GM12878 (cell line): ENCODE results near the gene DLG2. TPM values are rescaled to one million over a fixed set of nuclear protein-coding genes. Genes with fewer than 3 reads are reported as not detected.

ENCODE experiments used
- BMI1 ChIP-seq: fragments of 450-650 bp; IDR thresholded peaks from 2 replicates; pipeline ENCODE4 v1.6.1; 2016; ENCODE audit warnings: mild to moderate bottlenecking, moderate library complexity, borderline replicate concordance
- KLF5 ChIP-seq: fragments of 450-650 bp; IDR thresholded peaks from 2 replicates; pipeline ENCODE4 v1.6.1; 2014; ENCODE audit warnings: mild to moderate bottlenecking; ENCODE audit not compliant: partially characterized antibody
- polyA plus RNA-seq, 11 experiments: library from polyadenylated mRNA; depleted of rRNA in 4 of 11; unstranded in 6 of 11; stranded (reverse) in 5 of 11; fragments of >200 nt; fragmentation: Nextera tagmentation in 4 of 11; fragmentation: Illumina TruSeq in 1 of 11; extraction: Ambion mirVana in 4 of 11; extraction: Trizol in 1 of 11; gene quantifications; 1 replicate in 1 of 11; 2 replicates in 10 of 11; pipeline versions ENCODE4 v1.2.1 to v1.2.3, GENCODE V29; 2011 to 2016; ENCODE audit warnings: inconsistent platforms in 2 of 11, missing spikeins in 2 of 11, low read depth in 1 of 11
- total RNA-seq, 4 experiments: library from RNA; depleted of rRNA in 3 of 4; stranded (reverse); fragments of >200 nt in 3 of 4; fragmentation: Illumina TruSeq in 1 of 4; extraction: Trizol in 1 of 4; gene quantifications; 2 replicates each; pipeline versions ENCODE4 v1.2.1 to v1.2.3, GENCODE V29; 2013 to 2021
- TF ChIP-seq, protein P1 (sequence below): fragments of 450-650 bp; IDR thresholded peaks from 2 replicates; pipeline ENCODE4 v1.6.1; 2016; ENCODE audit warnings: mild to moderate bottlenecking, moderate library complexity, borderline replicate concordance
- TF ChIP-seq, protein P2 (sequence below): fragments of 450-650 bp; IDR thresholded peaks from 2 replicates; pipeline ENCODE4 v1.6.1; 2018; ENCODE audit warnings: borderline replicate concordance, mild to moderate bottlenecking; ENCODE audit not compliant: partially characterized antibody

Gene DLG2
- total and polyA plus RNA-seq, 10 of the 15 experiments (the other 5 are each of a cell fraction or from before 2014, with no cell fraction given), result 0.09 to 0.98 (median 0.35) TPM

DNA sequence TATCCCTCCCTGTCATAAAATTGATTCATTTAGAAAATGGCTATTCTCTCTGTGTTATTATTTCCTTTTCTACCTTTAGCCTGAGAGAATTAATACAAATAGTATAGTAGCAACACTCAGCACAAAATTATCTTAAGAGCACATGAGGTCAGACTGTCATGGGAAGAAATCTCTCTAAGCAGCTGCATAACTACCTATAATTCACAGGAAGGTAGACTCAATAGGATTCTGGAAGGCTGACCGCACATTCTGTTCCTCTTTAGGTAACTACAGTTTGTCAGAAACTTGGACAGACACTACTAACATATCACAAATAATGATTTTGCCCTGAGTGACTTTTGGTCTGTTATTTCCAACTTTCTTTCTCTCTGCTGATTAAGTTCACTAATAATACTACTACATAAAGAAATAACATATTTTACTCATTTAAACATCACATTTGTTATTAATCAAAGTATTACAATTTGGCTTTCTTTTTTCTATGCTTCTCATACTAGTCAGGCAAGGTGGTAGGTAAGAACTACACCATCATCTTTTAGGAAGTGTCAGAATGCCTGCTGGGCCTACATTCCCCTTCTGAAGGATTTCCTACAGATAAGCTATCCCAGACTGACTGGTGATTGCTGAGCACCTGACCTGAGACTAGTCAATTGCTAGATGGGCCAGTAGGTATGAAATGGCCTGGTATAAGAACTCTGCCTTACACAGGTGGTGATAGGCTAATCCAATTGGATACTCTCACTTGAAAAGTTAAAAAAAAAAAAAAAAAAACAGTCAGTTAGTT lies 325.1 kb downstream of the DLG2 start (continued):
- TF ChIP-seq, protein P1, sequence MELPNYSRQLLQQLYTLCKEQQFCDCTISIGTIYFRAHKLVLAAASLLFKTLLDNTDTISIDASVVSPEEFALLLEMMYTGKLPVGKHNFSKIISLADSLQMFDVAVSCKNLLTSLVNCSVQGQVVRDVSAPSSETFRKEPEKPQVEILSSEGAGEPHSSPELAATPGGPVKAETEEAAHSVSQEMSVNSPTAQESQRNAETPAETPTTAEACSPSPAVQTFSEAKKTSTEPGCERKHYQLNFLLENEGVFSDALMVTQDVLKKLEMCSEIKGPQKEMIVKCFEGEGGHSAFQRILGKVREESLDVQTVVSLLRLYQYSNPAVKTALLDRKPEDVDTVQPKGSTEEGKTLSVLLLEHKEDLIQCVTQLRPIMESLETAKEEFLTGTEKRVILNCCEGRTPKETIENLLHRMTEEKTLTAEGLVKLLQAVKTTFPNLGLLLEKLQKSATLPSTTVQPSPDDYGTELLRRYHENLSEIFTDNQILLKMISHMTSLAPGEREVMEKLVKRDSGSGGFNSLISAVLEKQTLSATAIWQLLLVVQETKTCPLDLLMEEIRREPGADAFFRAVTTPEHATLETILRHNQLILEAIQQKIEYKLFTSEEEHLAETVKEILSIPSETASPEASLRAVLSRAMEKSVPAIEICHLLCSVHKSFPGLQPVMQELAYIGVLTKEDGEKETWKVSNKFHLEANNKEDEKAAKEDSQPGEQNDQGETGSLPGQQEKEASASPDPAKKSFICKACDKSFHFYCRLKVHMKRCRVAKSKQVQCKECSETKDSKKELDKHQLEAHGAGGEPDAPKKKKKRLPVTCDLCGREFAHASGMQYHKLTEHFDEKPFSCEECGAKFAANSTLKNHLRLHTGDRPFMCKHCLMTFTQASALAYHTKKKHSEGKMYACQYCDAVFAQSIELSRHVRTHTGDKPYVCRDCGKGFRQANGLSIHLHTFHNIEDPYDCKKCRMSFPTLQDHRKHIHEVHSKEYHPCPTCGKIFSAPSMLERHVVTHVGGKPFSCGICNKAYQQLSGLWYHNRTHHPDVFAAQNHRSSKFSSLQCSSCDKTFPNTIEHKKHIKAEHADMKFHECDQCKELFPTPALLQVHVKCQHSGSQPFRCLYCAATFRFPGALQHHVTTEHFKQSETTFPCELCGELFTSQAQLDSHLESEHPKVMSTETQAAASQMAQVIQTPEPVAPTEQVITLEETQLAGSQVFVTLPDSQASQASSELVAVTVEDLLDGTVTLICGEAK, result no peak
- TF ChIP-seq KLF5 (no peak), BMI1 (no peak)
- TF ChIP-seq, protein P2, sequence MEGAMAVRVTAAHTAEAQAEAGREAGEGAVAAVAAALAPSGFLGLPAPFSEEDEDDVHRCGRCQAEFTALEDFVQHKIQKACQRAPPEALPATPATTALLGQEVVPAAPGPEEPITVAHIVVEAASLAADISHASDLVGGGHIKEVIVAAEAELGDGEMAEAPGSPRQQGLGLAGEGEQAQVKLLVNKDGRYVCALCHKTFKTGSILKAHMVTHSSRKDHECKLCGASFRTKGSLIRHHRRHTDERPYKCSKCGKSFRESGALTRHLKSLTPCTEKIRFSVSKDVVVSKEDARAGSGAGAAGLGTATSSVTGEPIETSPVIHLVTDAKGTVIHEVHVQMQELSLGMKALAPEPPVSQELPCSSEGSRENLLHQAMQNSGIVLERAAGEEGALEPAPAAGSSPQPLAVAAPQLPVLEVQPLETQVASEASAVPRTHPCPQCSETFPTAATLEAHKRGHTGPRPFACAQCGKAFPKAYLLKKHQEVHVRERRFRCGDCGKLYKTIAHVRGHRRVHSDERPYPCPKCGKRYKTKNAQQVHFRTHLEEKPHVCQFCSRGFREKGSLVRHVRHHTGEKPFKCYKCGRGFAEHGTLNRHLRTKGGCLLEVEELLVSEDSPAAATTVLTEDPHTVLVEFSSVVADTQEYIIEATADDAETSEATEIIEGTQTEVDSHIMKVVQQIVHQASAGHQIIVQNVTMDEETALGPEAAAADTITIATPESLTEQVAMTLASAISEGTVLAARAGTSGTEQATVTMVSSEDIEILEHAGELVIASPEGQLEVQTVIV, result no peak
